LNCaP clone FGC (cell line): Measurements from ENCODE around the gene DOK7.

Experiments used
- DNase-seq: peaks from one replicate; pipeline ENCODE4 v3.0.0-alpha.2; 2011; ENCODE audit warnings: low read depth
- H3K4me3 ChIP-seq: 2 replicates; pipeline ENCODE4 v1.5.1; 2011; ENCODE audit warnings: mild to moderate bottlenecking, low read depth, low read length, control low read depth
- CTCF ChIP-seq: IDR thresholded peaks from 2 replicates; pipeline ENCODE4 v1.5.1; 2012; ENCODE audit warnings: mild to moderate bottlenecking; ENCODE audit not compliant: control insufficient read depth, insufficient read depth; ENCODE audit errors: extremely low read depth

The DOK7 gene

DNA sequence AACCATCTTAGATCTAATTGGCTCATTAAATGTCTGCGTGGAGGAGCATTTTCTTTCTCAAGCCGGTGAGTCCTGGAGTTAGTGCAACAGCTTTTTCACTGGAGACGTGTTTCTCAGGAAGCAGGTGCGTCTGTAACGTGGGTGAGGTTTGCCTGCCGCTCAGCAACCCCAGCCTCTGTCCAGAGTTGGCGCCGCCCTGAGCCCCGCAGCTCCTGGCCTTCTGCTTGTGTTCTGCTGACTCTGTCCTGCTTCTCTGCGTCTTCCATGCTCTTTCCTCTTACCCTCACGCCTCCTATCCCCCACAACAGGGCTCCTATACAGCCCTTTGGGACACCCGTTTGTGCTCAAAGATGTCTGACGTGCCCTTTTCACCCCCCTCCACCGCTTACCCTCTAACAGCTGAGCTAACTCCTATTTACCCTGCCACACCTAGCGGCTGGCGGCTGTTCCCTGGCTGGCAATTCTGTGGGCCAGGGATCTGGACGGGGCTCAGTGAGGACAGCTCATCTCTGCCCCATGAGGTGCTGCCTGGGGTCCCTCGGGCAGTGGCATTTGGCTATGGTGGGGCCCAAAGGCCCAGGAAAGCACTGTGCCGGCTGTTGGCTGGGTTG, 18.8 kb downstream of the DOK7 start:
- no peak for DNase-seq
- TF ChIP-seq CTCF = no peak

GRCh38 chr4:3482707-3483106, 19.6 kb downstream of the DOK7 start:
- no peak for TF ChIP-seq CTCF
- H3K4me3 ChIP-seq = no peak overlapping the region

More for the DNA sequence above, 18.8 kb downstream of the DOK7 start:
- no peak overlapping the region for H3K4me3 ChIP-seq

GRCh38 chr4:3483471-3483921, 20.4 kb downstream of the DOK7 start:
- no peak overlapping the region for H3K4me3 ChIP-seq
- no peak for TF ChIP-seq CTCF
- DNase-seq = no peak

More at GRCh38 chr4:3482707-3483106, 19.6 kb downstream of the DOK7 start:
- no peak for DNase-seq

DNA sequence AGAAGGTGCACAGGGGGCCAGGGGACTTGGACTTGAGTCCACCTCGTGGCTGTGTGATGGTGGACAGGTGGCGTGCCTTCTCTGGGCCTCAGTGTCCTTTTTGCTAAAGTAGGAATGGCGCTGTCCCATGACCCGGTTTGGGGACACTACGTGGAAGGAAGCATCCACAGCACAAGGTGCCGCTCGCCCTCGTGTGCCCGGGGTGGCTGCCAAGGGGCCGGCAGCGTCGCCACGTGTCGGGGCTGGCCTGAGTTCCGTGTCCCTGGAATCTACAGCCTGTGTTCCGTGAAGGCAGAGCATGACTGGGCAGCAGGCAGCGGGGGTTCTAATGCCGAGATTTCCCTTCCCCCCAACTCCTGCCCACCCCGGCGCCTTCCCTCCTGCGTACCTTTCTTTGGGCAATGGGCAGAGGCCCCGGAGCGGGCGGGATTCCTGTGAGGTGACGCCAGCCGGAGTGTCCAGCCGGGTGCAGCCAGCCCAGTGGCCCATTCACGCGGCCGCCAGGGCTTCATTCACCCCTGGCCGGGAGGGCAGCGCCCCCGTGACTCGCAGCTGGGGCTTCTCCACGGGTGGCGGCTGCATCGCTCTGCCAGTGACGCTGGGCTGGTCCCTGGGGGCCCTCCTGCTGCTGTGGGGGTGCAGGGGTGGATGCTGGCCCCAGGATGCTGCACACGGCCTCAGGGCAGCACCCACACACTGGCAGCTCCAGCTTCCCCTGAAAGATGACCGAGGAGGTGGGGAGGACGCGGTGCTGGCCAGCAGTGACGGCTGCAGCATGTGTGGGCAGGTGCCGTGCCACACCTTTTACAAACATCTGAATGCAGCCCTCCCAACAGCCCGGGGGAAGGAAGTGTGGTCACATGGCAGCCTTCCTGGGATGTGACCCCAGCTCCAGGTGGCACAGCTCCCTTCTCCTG, 21.2 kb downstream of the DOK7 start:
- no peak for TF ChIP-seq CTCF
- H3K4me3 ChIP-seq = no peak overlapping the region
- no peak for DNase-seq

GRCh38 chr4:3485011-3485791, 22.1 kb downstream of the DOK7 start:
- no peak for DNase-seq
- TF ChIP-seq CTCF = no peak
- no peak overlapping the region for H3K4me3 ChIP-seq

- TF ChIP-seq CTCF = no peak
- H3K4me3 ChIP-seq = no peak overlapping the region
- DNase-seq = no peak
Measured at GRCh38 chr4:3485886-3486540, 22.9 kb downstream of the DOK7 start.
